Rectal smooth muscle tissue (tissue), 1 donor: Measurements from ENCODE around the gene TOP3B.

ENCODE experiments used
- H3K27ac ChIP-seq: one replicate; pipeline ENCODE4 v1.7.0; 2013; ENCODE audit warnings: low read depth, low read length, inconsistent platforms
- H3K27me3 ChIP-seq: one replicate; pipeline ENCODE4 v1.7.0; 2013; ENCODE audit warnings: low read length; ENCODE audit not compliant: control insufficient read depth, insufficient read depth
- H3K36me3 ChIP-seq: one replicate; pipeline ENCODE4 v1.7.0; 2013; ENCODE audit warnings: low read length; ENCODE audit not compliant: control insufficient read depth, insufficient read depth
- H3K4me1 ChIP-seq: one replicate; pipeline ENCODE4 v1.7.0; 2013; ENCODE audit warnings: low read length; ENCODE audit not compliant: control insufficient read depth, insufficient read depth
- H3K4me3 ChIP-seq: one replicate; pipeline ENCODE4 v1.7.0; 2013; ENCODE audit warnings: low read length
- H3K9ac ChIP-seq: one replicate; pipeline ENCODE4 v1.7.0; 2013; ENCODE audit warnings: low read length

The TOP3B gene

GRCh38 chr22:21985214-21985613 lies 2.6 kb upstream of the TOP3B start:
- no peak overlapping the region for H3K9ac ChIP-seq
- no peaks in the 10 kb centered on the region for H3K27me3 ChIP-seq

GRCh38 chr22:21984793-21985192 lies 2.2 kb upstream of the TOP3B start:
- Histone ChIP-seq H3K4me1 (no peaks in the 10 kb centered on the region), H3K9ac (no peak overlapping the region), H3K27me3 (no peaks in the 10 kb centered on the region), H3K36me3 (no peaks in the 10 kb centered on the region), H3K27ac (no peak overlapping the region), H3K4me3 (no peak overlapping the region)

More at GRCh38 chr22:21985214-21985613, 2.6 kb upstream of the TOP3B start:
- Histone ChIP-seq H3K4me1 (no peaks in the 10 kb centered on the region), H3K4me3 (no peak overlapping the region), H3K36me3 (no peaks in the 10 kb centered on the region), H3K27ac (no peak overlapping the region)

DNA sequence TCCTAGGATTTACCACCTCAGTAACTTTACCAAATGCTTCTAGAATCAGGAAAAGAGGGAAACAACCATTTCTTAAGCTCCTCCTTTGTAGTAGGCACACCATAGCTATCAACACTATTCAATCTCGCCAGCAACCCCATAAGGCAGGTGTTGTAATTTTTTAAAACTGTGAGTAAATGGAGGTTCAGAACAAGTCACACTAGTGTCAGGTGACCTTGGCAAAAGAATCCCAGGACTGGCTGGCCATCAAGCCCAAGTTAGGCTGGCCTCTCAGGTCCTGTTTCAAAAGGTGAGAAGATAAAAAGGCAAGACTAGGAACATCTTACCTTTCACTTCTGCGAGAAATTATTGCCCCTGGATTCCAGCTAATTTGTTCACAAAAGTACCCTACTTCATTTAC lies 713 bp downstream of the TOP3B start:
- Histone ChIP-seq H3K36me3 (peaks cover 3% of the 10 kb centered on the region), H3K27ac (peak overlapping the region; percentile 77), H3K4me1 (no peaks in the 10 kb centered on the region), H3K9ac (peak overlapping the region; percentile 92), H3K4me3 (peak overlapping the region; percentile 96), H3K27me3 (no peaks in the 10 kb centered on the region)

DNA sequence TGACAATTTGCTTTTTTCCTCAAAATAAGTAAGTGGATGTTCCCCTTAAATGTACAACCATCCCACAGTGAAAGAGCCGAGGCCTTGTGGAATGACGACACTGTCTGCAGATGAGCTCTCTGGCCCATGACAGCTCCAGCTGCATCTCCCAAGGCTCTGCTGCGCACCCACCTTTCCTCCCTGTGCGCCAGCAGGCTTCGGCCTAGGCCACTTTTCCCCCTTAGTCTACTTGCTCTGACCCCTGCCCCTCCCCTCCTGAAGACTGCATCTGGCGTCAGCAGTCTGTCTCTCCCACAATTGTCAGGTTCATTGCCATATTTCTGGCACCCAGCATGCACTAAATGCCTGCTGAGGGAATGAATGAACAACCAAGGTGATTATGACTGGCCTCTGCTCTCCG lies 2.0 kb downstream of the TOP3B start:
- no peak overlapping the region for H3K4me3 ChIP-seq
- H3K4me1 ChIP-seq: no peaks in the 10 kb centered on the region
- no peak overlapping the region for H3K9ac ChIP-seq
- H3K27me3 ChIP-seq: no peaks in the 10 kb centered on the region
- peaks cover 3% of the 10 kb centered on the region for H3K36me3 ChIP-seq
- no peak overlapping the region for H3K27ac ChIP-seq

DNA sequence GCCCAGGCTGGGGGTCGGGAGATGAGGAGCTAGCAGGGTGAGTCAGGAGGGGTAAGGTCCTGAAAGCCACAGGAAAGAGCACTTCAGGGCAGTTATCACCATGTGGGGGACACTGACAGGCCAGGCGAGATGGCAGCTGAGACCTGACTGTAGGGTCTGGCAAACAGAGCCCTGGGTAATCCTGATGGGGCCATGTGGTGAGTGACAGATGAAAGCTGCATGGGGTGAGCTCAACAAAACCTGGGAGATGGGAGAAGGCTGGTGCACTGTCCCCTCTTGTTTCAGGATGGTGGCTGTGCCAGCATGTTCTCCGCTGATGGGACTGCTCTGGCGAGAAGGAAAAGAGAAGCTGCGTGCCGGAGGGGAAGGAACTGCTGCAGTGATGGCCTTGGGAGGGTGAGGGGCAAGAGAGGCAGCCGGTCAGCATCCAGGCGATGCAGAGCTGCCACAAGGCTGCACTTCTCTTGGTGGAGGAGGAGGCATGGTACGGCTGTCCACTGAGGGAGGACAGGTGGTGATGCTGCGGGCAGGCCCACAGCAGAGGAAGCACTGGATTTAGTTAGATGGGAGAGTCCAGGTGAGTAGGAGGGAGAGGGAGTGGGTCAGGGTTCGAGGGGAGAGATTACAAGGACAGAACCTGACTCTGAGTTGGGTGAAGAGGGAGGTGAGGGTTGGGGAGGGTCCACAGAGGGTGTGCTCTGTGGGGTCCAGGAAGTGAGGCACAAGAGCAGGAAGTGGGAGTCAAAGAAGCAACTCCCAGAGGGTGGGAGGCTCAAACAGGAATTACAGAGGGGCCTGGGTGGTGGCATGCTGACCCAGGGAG lies 3.8 kb downstream of the TOP3B start:
- H3K36me3 ChIP-seq: peaks cover 17% of the 10 kb centered on the region
- no peak overlapping the region for H3K27ac ChIP-seq
- H3K4me3 ChIP-seq: no peak overlapping the region
- H3K9ac ChIP-seq: no peak overlapping the region
- no peaks in the 10 kb centered on the region for H3K4me1 ChIP-seq
- no peaks in the 10 kb centered on the region for H3K27me3 ChIP-seq

DNA sequence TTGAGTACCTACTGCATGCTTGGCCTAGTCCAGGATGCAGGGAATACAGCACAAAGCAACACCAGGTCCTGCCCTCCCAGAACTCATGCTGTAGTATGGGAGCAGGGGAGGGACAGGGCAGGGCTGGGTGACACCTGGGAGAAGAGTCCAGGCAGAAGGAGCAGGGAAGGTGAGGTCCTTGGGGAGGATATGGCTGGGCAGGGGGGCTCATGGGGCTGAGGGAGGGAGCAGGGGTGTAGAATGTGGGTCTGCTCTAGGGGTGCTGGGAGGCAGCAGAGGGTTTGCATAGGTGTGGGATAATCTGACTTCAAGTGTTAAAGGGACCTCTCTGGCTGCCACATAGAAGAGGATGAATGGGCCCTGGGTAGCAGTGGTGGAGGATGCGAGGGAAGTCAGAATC lies 4.8 kb downstream of the TOP3B start:
- Histone ChIP-seq H3K27me3 (no peaks in the 10 kb centered on the region), H3K4me1 (no peaks in the 10 kb centered on the region), H3K36me3 (peaks cover 25% of the 10 kb centered on the region), H3K27ac (no peak overlapping the region), H3K4me3 (no peak overlapping the region), H3K9ac (no peak overlapping the region)

DNA sequence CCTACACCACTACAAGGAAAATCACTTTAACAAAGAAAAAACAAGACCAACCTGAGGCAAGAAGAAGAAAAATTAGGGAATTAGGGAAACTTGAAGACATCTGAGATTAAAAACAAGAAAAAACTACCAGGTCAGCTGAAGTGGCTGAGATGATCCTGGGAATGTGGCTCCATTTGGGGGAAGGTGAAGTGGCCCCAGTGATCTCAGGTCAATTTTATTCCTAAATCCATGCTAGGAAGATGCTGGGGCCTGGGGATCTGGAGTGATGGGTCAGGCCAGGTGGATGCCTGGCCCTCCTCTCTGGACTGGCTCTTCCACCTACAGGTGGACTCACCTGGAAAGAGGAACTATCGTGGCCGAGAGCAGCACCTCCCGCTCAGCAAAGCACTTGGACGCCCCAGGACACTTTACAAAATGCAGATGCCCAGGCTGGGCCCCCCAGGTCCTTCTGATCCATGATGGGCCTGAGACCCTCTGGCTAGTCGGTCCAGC lies 6.7 kb downstream of the TOP3B start:
- H3K9ac ChIP-seq: no peak overlapping the region
- H3K27me3 ChIP-seq: no peaks in the 10 kb centered on the region
- H3K4me1 ChIP-seq: no peaks in the 10 kb centered on the region
- no peak overlapping the region for H3K4me3 ChIP-seq
- peaks cover 37% of the 10 kb centered on the region for H3K36me3 ChIP-seq
- H3K27ac ChIP-seq: no peak overlapping the region

DNA sequence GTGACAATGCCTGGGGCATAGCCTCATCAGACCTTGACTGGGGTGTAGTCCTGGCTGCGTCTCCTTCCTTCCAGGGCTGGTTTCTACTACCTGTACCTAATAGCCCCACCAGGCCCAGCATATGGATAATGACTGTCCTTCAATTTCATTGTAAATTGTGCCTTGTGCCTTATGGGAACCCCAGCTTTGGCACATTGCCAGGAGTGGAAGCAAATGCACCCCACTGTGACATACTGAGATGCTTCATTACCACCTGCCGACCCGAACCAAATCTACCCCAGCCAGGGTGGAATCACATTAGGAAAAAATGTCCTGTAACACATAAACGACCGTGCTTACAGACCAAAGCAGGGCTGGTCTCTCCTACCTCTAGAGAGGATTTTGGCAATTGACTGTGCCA lies 7.3 kb downstream of the TOP3B start:
- Histone ChIP-seq H3K4me3 (no peak overlapping the region), H3K36me3 (peaks cover 41% of the 10 kb centered on the region), H3K9ac (no peak overlapping the region), H3K27me3 (no peaks in the 10 kb centered on the region), H3K27ac (no peak overlapping the region), H3K4me1 (no peaks in the 10 kb centered on the region)

GRCh38 chr22:21974058-21974649 lies 8.4 kb downstream of the TOP3B start:
- no peaks in the 10 kb centered on the region for H3K4me1 ChIP-seq
- H3K27ac ChIP-seq: no peak overlapping the region
- peaks cover 43% of the 10 kb centered on the region for H3K36me3 ChIP-seq
- no peak overlapping the region for H3K4me3 ChIP-seq
- no peaks in the 10 kb centered on the region for H3K27me3 ChIP-seq
- no peak overlapping the region for H3K9ac ChIP-seq

DNA sequence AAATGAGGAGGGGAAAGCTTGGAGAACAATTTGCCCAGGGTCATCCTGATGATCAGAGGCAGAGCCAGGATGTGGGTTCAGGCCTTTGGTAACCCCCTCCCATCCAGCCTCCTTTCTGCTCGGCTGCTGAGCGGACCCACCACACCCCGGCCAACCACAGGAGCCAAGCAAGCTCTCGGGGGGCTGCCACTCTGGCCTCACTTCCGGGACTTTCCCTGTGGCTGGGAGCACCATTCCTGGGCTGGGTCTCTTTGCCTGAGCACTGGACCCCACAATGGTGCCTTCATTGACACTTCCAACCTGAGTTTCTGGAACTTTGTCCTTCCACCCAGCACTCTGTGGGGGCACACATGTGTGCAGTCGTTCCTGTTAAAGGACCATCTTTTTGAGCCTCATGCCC lies 9.8 kb downstream of the TOP3B start:
- no peaks in the 10 kb centered on the region for H3K4me1 ChIP-seq
- no peak overlapping the region for H3K4me3 ChIP-seq
- H3K9ac ChIP-seq: no peak overlapping the region
- H3K27ac ChIP-seq: no peak overlapping the region
- peaks cover 47% of the 10 kb centered on the region for H3K36me3 ChIP-seq
- no peaks in the 10 kb centered on the region for H3K27me3 ChIP-seq

- H3K36me3 ChIP-seq: peaks cover 52% of the 10 kb centered on the region
- H3K27me3 ChIP-seq: no peaks in the 10 kb centered on the region
- H3K27ac ChIP-seq: no peak overlapping the region
- H3K4me3 ChIP-seq: no peak overlapping the region
- H3K4me1 ChIP-seq: no peaks in the 10 kb centered on the region
- no peak overlapping the region for H3K9ac ChIP-seq
These were observed 10.3 kb downstream of the TOP3B start for GRCh38 chr22:21972293-21972779.

DNA sequence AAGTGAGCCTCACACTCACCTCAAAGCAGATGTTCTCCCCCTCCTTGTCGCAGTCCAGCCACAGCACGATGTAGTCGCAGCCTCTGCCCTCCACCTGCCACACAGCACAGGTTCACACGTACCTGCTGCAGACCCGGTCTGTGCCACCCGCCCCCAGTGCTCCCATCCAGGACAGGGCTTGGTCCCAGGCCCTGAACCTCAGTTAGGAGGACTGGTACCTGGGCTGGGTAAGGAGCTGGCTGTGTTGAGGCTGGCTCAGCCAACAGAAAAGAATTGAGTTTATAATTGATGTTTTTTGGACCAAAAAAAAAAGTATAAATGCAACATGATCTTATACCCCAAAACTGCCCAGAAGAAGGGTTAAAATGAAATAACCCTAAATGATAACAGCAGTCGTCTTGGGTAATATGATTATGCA lies 10.7 kb downstream of the TOP3B start:
- Histone ChIP-seq H3K4me3 (no peak overlapping the region), H3K36me3 (peaks cover 56% of the 10 kb centered on the region), H3K9ac (no peak overlapping the region)

More for the DNA sequence above, 10.7 kb downstream of the TOP3B start:
- Histone ChIP-seq H3K4me1 (no peaks in the 10 kb centered on the region), H3K27me3 (no peaks in the 10 kb centered on the region), H3K27ac (no peak overlapping the region)
